Measurements from ENCODE around the gene ZNF625. TPM values are rescaled to one million over a fixed set of nuclear protein-coding genes. Genes with fewer than 3 reads are reported as not detected.
A peak's percentile ranks its signal among the peaks of the same experiment; 100 is the strongest.

Gene ZNF625
- total RNA-seq, 1 donor from 2014 or later, result 6.6 TPM

DNA sequence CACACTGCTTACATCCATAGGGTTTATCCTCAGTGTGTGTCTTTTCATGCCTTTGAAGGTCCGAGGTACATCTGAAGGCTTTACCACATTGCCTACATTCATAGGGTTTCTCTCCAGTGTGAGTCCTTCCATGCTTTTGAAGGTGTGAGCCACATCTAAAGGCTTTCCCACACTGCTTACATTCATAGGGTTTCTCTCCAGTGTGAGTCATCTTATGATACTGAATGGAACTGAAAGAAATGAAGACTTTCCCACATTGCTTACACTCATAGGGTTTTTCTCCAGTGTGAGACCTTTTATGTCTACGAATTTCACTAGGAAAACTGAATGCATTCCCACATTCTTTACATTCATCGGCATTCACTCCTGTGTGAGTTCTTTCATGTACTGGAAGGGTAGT lies 23.5 kb downstream of the ZNF625 start:
- no peak overlapping the region for H3K4me3 ChIP-seq (ENCODE audit: low read depth, low read length)
- DNase-seq (ENCODE audit: low read depth), result no peak
- TF ChIP-seq, protein P1, sequence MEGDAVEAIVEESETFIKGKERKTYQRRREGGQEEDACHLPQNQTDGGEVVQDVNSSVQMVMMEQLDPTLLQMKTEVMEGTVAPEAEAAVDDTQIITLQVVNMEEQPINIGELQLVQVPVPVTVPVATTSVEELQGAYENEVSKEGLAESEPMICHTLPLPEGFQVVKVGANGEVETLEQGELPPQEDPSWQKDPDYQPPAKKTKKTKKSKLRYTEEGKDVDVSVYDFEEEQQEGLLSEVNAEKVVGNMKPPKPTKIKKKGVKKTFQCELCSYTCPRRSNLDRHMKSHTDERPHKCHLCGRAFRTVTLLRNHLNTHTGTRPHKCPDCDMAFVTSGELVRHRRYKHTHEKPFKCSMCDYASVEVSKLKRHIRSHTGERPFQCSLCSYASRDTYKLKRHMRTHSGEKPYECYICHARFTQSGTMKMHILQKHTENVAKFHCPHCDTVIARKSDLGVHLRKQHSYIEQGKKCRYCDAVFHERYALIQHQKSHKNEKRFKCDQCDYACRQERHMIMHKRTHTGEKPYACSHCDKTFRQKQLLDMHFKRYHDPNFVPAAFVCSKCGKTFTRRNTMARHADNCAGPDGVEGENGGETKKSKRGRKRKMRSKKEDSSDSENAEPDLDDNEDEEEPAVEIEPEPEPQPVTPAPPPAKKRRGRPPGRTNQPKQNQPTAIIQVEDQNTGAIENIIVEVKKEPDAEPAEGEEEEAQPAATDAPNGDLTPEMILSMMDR (IDR thresholded peaks at IDR 0.05; ENCODE audit: insufficient read depth, low read length, poor library complexity, severe bottlenecking), result no peak
- peaks cover 10% of the 10 kb centered on the region for H3K36me3 ChIP-seq (ENCODE audit: control insufficient read depth, insufficient read depth, low read length)
- H3K27me3 ChIP-seq (ENCODE audit: control insufficient read depth, insufficient read depth, low read length), result no peaks in the 10 kb centered on the region

DNA sequence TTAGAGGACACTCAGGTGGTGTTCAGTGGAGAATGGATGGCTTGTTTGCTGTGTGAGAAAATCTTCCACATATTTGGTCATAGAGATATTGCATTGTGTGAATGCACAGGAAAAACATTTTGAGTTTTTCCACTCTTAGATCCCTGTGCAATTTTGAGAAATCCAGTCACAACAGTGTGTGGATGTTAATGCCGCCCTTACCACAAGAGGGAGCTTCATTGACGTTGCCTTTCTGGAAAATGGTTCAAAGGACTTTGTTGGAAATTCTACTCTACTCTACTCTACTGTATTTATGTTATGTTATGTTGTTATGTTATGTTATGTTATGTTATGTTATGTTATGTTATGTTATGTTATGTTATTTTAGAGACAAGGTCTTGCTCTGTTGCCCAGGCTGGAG lies 29.8 kb downstream of the ZNF625 start:
- Histone ChIP-seq H3K4me3 (ENCODE audit: low read depth, low read length) (no peak overlapping the region), H3K27me3 (ENCODE audit: control insufficient read depth, insufficient read depth, low read length) (no peaks in the 10 kb centered on the region), H3K36me3 (ENCODE audit: control insufficient read depth, insufficient read depth, low read length) (no peaks in the 10 kb centered on the region)
- no peak for DNase-seq (ENCODE audit: low read depth)
- TF ChIP-seq, protein P1 (IDR thresholded peaks at IDR 0.05; ENCODE audit: insufficient read depth, low read length, poor library complexity, severe bottlenecking), result peak; percentile 12

DNA sequence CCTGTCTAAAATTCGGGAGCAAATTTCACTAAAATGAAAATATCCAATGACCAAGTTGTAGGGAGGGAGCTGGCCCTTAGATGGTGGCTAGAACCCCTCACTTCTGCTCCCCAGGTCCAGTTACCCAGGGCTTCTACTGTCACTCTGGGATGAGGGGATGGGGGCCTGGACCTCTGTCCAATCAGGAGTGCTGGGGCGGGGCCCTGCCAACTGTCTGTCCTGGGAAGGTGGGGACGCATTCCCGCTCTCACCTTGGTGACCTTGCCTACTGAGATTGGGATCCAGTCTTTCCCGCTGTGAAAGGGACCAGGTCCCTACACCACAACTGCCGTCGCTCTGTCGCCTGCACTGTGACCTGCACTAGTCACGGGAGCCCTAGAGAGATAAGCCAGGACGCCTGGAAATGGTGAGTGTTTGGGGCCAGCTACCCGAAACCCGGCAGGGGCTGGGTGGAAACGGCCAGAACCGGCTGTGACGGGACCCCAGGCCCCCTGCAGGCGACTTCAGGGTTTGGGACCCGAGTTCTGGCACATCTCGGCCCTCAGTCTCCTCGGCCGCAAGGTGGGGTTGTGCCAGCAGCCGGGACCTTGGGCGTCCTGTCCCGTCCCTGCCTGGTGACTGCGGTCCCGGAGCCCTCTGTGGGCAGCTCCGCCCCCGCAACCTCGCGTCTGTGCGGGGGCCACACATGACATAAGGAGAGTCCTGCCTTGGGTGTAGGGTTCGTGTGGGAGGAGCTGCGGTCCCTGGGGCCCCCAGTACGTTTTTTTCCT lies 39.1 kb downstream of the ZNF625 start:
- H3K4me3 ChIP-seq (ENCODE audit: low read depth, low read length), result no peak overlapping the region
- no peak for DNase-seq (ENCODE audit: low read depth)
- no peaks in the 10 kb centered on the region for H3K27me3 ChIP-seq (ENCODE audit: control insufficient read depth, insufficient read depth, low read length)
- H3K36me3 ChIP-seq (ENCODE audit: control insufficient read depth, insufficient read depth, low read length), result no peaks in the 10 kb centered on the region
- TF ChIP-seq, protein P1 (IDR thresholded peaks at IDR 0.05; ENCODE audit: insufficient read depth, low read length, poor library complexity, severe bottlenecking), result no peak

DNA sequence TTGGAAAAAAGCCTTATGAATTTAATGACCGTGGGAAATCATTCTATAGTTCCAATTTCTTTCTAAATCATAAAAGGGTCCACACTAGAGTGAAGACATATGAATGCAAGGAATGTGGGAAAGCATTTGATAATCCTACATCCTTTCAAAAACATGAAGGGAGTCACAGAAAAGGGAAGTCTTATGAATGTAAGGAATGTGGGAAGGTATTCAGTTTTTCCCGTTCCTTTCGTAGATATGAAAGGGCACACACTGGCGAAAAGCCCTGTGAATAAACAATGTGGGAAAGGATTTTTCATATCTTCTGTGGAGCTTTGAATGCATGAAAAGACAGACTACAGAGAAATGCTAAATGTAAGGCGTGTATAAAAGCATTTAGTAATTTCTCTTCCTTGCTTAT lies 43.4 kb downstream of the ZNF625 start:
- no peak for DNase-seq (ENCODE audit: low read depth)
- Histone ChIP-seq H3K36me3 (ENCODE audit: control insufficient read depth, insufficient read depth, low read length) (no peaks in the 10 kb centered on the region), H3K4me3 (ENCODE audit: low read depth, low read length) (no peak overlapping the region), H3K27me3 (ENCODE audit: control insufficient read depth, insufficient read depth, low read length) (no peaks in the 10 kb centered on the region)
- TF ChIP-seq, protein P1 (IDR thresholded peaks at IDR 0.05; ENCODE audit: insufficient read depth, low read length, poor library complexity, severe bottlenecking), result no peak

DNA sequence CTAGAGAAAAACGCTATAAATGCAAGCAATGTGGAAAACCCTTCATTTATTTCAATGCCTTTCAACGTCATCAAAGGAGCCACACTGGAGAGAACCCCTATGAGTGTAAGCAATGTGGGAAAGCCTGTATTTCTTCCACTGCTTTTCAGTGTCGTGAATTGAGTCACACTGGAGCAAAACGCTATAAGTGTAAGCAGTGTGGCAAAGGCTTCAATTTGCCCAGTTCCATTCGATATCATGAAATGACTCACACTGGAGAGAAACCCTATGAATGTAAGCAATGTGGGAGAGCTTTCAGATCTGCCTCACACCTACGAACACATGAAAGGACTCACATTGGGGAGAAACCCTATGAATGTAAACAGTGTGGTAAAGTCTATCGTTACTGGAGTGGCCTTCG lies 43.8 kb downstream of the ZNF625 start:
- no peak overlapping the region for H3K4me3 ChIP-seq (ENCODE audit: low read depth, low read length)
- no peak for DNase-seq (ENCODE audit: low read depth)
- TF ChIP-seq, protein P1 (IDR thresholded peaks at IDR 0.05; ENCODE audit: insufficient read depth, low read length, poor library complexity, severe bottlenecking), result no peak
- H3K27me3 ChIP-seq (ENCODE audit: control insufficient read depth, insufficient read depth, low read length), result no peaks in the 10 kb centered on the region
- H3K36me3 ChIP-seq (ENCODE audit: control insufficient read depth, insufficient read depth, low read length), result no peaks in the 10 kb centered on the region

Measured in kidney epithelial cell (primary cell).